Left cardiac atrium (tissue), 4 donors: Measurements from ENCODE around the gene CD59. TPM values are rescaled to one million over a fixed set of nuclear protein-coding genes. Genes with fewer than 3 reads are reported as not detected.

ENCODE experiments used
- ATAC-seq, 2 donors: fragments of 200-7000 bp; cut with Tn5 transposase; one replicate each; pipeline ENCODE4 v1.9.1; 2020; ENCODE audit warnings: mild to moderate bottlenecking in 2 of 2, moderate library complexity in 2 of 2
- DNase-seq: peaks from one replicate; pipeline ENCODE4 v3.0.0-alpha.2; 2020
- intact Hi-C, 2 donors: fragments of 100-400 bp; cut with DNase I; formaldehyde crosslinking; loops; one replicate each; pipeline versions ENCODE4 v1.14.1 to v1.15.1; 2022 to 2023
- long read RNA-seq: library from polyadenylated mRNA; unstranded; transcript quantifications from one replicate; pipeline ENCODE4 v2.0.0, GENCODE V29; 2021
- total RNA-seq, 2 donors: library from RNA; stranded (reverse); fragmentation: NEBNext Ultra II Directional; extraction: Animal tissue kit (Norgen Biotek cat#: 25700); gene quantifications; one replicate each; pipeline ENCODE4 v1.2.1, GENCODE V29; 2021
- donor health status: DM: no; HTN: yes; CAD: no.
- donor health status: DM: no; HTN: yes; CAD: no; lungs with severe emphysema.
- donor health status: DM: yes; HTN: yes; CAD: no.
- donor health status: Dilated cardiomyopathy.

CD59 gene
- total RNA-seq: 100 to 1,000 TPM; 633 to 874 TPM
- long read RNA-seq, full-length matches to known transcripts: 293 of 358 reads
- long read RNA-seq, partial matches to known transcripts: 11 of 358 reads
- long read RNA-seq, other reads (novel, unspliced or antisense): 54 of 358 reads

DNA sequence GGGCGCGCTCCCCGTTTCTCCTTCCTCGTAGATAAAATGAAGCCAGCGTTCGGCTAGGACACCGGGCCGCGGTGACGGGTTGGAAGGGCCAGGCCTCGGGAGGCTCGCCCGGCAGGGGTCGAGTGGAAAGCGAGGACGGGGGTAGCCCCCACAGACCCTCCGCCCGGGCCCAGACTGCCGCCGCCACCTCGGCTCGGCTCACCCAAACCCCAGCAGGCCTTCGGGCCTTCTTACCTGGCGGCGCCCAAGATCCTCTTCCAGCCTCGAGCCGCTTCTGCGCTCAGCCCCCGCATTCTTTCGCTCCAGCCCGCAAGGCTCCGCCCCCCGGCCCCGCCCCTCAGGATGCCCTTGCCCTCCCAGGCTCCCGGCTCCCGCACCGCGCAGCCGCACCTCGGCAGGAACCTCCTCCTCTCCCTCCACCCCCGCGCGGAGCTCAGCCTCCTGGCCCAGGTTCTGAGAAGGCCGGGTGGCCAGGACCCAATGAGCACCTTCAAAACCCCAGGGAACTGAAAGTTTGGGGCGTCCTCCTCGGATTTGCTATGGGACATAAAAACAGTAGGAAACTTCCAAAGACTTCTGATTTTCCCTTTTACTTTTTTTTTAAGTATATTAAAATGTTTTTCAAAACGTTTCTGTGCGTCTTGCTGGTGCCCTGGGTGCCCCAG is at the start of gene CD59:
TSS of gene CD59 (minus strand) at position 276 of the 665 bp plus-strand sequence. CDS start 13,978 bp downstream, outside the sequence.
- intact Hi-C loops: loop anchor here in 1 of 2 donors (5.0 kb wide), 1 partner anchor 34 kb away; the partner anchor contains the start of gene C11orf91
- ATAC-seq (peak; percentile 98), DNase-seq (peak; percentile 98)

- ATAC-seq: no peak
- intact Hi-C loops: no loop called here
- no peak for DNase-seq
Observed at GRCh38 chr11:33785609-33786008, 49.4 kb upstream of the CD59 start.

GRCh38 chr11:33779849-33780528 is 43.8 kb upstream of the CD59 start:
- no peak for DNase-seq
- peak; percentile 80 for ATAC-seq
- intact Hi-C loops: no loop called here

GRCh38 chr11:33778675-33779074 is 42.5 kb upstream of the CD59 start:
- DNase-seq: no peak
- no peak for ATAC-seq
- intact Hi-C loops: no loop called here

- DNase-seq (no peak), ATAC-seq (no peak)
- intact Hi-C loops: no loop called here
Observed at GRCh38 chr11:33777906-33778305, 41.7 kb upstream of the CD59 start.

- intact Hi-C loops: no loop called here
- ATAC-seq (no peak), DNase-seq (no peak)
Observed at GRCh38 chr11:33775832-33776470, 39.7 kb upstream of the CD59 start.

GRCh38 chr11:33775467-33775807 is 39.2 kb upstream of the CD59 start:
- no peak for DNase-seq
- no peak for ATAC-seq
- intact Hi-C loops: no loop called here

DNA sequence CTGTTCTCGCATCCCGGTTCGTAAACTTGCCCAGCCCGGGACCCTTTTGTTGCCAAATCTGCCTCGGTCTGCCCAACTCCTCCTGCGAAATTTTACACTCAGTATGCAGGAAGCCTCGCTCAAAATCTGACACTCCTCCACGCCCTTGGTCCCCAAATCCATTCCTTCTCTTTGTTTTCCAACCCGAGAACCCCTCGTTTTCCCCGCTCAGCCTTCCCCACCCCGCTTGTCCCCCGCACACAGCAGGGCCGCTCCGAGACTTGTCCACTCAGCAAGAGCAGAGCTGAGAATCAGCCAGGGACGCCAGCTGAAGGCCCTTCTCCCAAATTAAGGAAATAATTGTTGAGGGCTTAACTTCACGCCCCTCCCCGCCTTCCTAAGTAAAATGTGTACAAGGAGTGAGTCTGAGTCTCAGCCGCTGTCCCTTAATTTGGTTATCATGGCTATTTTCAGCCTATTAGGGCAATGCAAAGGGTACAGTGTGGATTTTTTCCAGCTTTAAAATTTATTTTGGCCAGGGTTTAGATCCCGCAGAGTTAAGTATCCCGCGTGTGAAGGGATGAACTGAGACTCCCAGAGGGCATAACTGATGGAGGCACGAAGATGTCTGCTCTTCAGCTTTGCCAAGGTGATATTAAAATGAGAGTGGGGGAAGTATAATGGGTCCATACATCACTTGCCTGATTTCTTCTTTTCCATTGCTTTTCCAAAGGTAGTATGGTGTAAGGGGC is 38.7 kb upstream of the CD59 start:
- intact Hi-C loops: no loop called here
- ATAC-seq (peak; percentile 21 to 29), DNase-seq (no peak)

DNA sequence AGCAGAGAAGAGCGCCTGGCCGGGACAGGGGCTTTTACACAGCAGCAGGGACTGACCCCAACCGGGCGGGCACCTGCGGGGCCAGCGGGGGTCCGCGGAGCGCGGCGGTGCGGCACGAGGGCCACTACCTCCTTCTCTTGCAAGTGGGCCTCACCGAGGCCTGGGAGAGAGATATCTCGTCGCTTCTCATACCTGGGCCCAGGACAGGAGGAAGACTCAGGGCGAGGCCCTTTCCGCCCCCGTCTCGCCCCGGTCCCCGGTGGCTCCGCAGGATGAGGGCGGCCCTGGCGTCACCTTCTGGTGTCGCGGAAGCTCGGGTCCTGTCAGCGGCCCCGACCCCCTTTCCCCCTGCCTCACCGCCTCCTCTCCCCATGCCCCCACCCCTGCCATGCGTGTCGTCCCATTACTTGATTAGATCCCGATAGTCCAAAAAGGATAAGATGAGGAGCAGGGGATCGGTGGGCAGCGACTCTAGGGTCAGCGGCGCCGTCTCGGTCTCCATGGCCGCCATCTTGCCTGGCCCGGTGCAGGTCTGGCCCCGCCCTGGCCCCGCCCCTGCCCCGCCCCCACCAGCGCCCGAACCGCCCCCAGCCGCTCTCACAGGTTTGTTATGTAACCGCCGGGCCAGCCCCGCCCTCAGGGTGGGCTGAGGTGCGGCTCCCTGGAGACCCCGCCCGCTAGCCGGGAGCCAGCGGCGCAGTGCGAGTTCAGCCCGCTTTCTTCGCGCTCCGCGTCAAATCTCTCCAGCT is 37.9 kb upstream of the CD59 start, which contains the start of gene FBXO3:
TSS of gene FBXO3 (minus strand) at position 534 of the 749 bp plus-strand sequence. CDS start at position 511, 23 bp downstream.
- intact Hi-C loops: no loop called here
- DNase-seq: peak; percentile 91
- ATAC-seq: peak; percentile 97 to 98

DNA sequence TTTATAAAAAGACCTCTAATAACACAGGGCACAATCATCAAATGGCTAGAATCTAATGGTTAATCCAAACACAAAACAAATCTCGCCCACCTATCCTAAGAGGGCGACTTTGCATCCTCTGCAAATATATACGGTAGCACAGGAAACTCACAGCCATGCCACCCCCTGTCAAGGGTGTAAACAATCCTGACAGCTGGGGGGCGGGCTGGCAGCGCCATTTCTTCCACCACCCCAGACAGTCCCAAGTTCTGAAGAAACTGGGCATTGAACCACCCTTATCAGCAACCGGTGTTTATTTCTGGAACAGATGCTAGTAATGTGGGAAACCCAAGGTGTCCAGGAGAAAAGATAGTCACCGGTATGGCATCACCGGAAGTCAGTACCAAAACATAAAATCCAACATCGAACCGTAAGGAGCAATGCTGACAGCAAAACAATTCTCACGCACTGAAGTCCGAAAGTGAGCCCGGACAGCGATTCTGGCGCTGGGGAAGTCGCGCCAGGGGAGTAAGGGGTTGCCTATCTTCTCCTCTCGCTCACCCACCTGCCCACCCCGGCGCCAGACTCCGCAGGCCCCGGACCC is 37.3 kb upstream of the CD59 start:
- ATAC-seq: peak; percentile 13 to 15
- intact Hi-C loops: no loop called here

DNA sequence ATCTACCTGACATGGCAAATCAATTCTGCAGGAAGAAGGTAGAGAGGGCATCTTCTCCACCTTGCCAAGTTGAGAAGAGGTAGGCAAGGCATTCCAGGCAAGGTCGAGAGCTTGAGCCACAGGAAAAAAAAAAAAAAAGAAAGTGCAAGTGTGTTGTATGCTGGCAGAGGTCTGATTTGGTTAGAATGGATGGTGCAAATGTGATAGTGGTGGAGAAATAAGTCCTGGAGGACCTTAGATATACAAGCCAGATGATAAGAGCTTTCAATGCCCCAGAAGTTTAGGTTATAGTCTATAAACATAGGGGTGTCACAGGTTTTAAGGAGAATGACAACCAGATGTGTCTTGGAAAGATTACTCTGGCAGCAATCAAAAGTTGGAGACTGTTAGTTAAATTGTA is 36.6 kb upstream of the CD59 start:
- DNase-seq (no peak), ATAC-seq (no peak)
- intact Hi-C loops: no loop called here

More for the DNA sequence above, 37.3 kb upstream of the CD59 start:
- DNase-seq: peak; percentile 30

GRCh38 chr11:33772300-33772699 is 36.1 kb upstream of the CD59 start:
- intact Hi-C loops: no loop called here
- ATAC-seq (peak in 1 of 2 donors; percentile 29), DNase-seq (no peak)

- DNase-seq (no peak), ATAC-seq (no peak)
- intact Hi-C loops: no loop called here
Observed at GRCh38 chr11:33770236-33770635, 34.0 kb upstream of the CD59 start.

DNA sequence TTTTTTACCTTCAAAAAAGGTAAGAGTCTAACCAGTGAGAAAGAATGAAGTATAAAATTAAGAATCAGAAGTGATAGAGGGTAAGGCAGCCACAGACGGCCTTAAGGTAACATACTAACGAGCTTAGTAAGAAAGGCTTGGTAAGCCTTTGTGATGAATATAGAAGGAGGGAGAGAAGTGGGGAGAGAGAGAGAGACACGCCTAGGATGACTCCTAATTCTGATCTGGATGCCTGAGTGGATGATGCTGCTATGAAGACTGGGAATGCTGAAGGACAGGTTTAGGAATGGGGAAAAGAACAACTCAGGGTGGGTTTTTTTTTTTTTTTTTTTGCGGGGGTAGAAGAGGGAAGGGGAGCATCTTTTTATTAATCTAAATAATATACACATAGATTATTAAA is 33.3 kb upstream of the CD59 start:
- intact Hi-C loops: no loop called here
- ATAC-seq: no peak
- no peak for DNase-seq

DNA sequence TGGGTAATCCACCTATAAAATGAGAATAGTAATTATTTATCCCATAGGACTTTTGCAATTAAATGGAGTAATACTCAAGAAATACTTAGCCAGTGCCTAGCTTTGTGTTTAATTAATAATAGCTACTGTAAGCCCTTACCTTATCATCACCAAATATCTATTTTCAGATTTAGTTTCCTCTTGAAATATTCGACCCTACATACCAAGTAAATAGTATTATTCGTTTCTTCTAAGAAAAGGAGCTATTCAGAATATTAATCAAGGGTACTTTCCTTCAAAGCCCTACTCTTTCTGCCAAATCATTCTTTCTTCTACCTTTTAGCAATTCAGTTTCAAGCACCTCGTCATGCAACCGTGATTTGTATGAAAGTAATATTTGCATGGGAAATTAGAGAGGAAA is 31.4 kb upstream of the CD59 start:
- intact Hi-C loops: no loop called here
- ATAC-seq (no peak), DNase-seq (no peak)

GRCh38 chr11:33766085-33766484 is 29.9 kb upstream of the CD59 start:
- intact Hi-C loops: no loop called here
- ATAC-seq: no peak
- no peak for DNase-seq

DNA sequence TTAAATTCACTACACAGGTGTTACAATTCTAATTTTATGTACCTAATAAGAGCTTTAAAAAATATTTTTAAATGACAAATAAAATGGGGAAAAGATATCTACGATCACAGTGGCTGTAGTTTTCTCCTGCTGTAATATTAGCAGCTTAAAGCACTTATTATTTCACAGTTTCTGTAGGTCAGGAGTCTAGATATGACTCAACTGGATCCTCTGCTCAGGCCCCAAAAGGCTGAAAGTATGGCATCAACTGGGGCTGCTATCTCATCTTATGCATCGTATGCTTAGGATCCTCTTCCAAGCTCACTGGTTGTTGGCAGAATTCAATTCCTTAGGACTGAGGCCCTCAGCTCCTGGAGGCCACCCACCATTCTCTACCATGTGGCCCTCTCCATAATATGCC is 25.2 kb upstream of the CD59 start:
- intact Hi-C loops: no loop called here
- DNase-seq (no peak), ATAC-seq (no peak)

DNA sequence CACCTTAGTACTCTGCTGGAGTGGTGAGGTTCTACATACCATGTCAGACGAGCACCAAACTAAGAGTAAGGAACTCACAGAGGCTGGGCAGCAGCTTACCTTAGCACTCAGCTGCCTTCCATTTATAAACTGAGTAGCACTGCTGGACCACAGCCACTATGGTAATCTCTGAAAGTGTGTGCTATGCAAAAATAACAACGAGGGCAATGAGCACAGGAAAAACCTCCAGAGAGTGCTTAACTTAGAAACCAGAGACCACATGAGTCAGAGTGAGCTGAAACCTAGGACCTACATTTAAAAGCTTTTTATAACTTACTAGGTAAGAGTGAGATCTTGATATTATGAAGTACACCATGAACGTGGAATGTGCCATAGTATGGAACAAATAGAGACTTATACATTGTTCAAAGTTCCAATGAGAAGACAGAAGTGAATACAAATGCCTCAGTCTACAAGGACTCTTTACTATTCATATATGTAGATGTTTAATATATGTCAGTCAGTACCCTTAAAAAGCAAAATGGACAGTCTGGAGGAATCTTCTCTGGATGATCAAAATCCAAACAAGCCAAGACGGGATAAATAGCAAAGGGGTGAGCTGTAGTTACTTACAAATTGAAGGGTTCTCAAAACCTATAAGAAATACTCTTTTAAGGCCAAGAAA is 17.2 kb upstream of the CD59 start:
- intact Hi-C loops: no loop called here
- DNase-seq (no peak), ATAC-seq (peak; percentile 83 to 93)
